ENCODE measurements around the gene SLC6A6. TPM values are rescaled to one million over a fixed set of nuclear protein-coding genes. Genes with fewer than 3 reads are reported as not detected.

SLC6A6 gene
- total RNA-seq, 1 donor from 2014 or later: 35.4 TPM

- intact Hi-C loops (cut with micrococcal nuclease): no loop called here
- peaks cover 95% of the 10 kb centered on the region for H3K4me1 ChIP-seq
- no peak overlapping the region for H3K4me3 ChIP-seq
- no peak for TF ChIP-seq CTCF (IDR thresholded peaks at IDR 0.05; ENCODE audit: borderline replicate concordance)
- H3K9me3 ChIP-seq (replicated peaks): no peaks in the 10 kb centered on the region
- H3K27me3 ChIP-seq (ENCODE audit: low read depth): peaks cover 18% of the 10 kb centered on the region
- no peak for DNase-seq
- no peaks in the 10 kb centered on the region for H3K36me3 ChIP-seq
- no peak overlapping the region for H3K27ac ChIP-seq (replicated peaks)
Observed at GRCh38 chr3:14429237-14429636, 26.8 kb downstream of the SLC6A6 start.

GRCh38 chr3:14429640-14430039, 27.2 kb downstream of the SLC6A6 start:
- Histone ChIP-seq H3K27ac (replicated peaks) (peak overlapping the region; percentile 83), H3K36me3 (no peaks in the 10 kb centered on the region), H3K4me3 (no peak overlapping the region), H3K9me3 (replicated peaks) (no peaks in the 10 kb centered on the region), H3K4me1 (peaks cover 95% of the 10 kb centered on the region), H3K27me3 (ENCODE audit: low read depth) (peaks cover 14% of the 10 kb centered on the region)
- intact Hi-C loops (cut with micrococcal nuclease): no loop called here
- TF ChIP-seq CTCF (IDR thresholded peaks at IDR 0.05; ENCODE audit: borderline replicate concordance): no peak
- DNase-seq: no peak

- no peak overlapping the region for H3K4me3 ChIP-seq
- intact Hi-C loops (cut with micrococcal nuclease): no loop called here
- no peak for DNase-seq
- peak overlapping the region; percentile 83 for H3K27ac ChIP-seq (replicated peaks)
- H3K27me3 ChIP-seq (ENCODE audit: low read depth): peaks cover 11% of the 10 kb centered on the region
- H3K4me1 ChIP-seq: peaks cover 95% of the 10 kb centered on the region
- no peak for TF ChIP-seq CTCF (IDR thresholded peaks at IDR 0.05; ENCODE audit: borderline replicate concordance)
- H3K9me3 ChIP-seq (replicated peaks): no peaks in the 10 kb centered on the region
- H3K36me3 ChIP-seq: no peaks in the 10 kb centered on the region
Observed at GRCh38 chr3:14430053-14430452, 27.6 kb downstream of the SLC6A6 start.

- H3K27ac ChIP-seq (replicated peaks): peak overlapping the region; percentile 83
- peaks cover 9% of the 10 kb centered on the region for H3K27me3 ChIP-seq (ENCODE audit: low read depth)
- H3K4me3 ChIP-seq: peak overlapping the region; percentile 4
- intact Hi-C loops (cut with micrococcal nuclease): no loop called here
- no peak for TF ChIP-seq CTCF (IDR thresholded peaks at IDR 0.05; ENCODE audit: borderline replicate concordance)
- H3K4me1 ChIP-seq: peaks cover 96% of the 10 kb centered on the region
- no peak for DNase-seq
- no peaks in the 10 kb centered on the region for H3K9me3 ChIP-seq (replicated peaks)
- H3K36me3 ChIP-seq: no peaks in the 10 kb centered on the region
Observed at GRCh38 chr3:14430706-14431451, 28.5 kb downstream of the SLC6A6 start.

- Histone ChIP-seq H3K27ac (replicated peaks) (peak overlapping the region; percentile 83), H3K4me1 (peaks cover 96% of the 10 kb centered on the region), H3K27me3 (ENCODE audit: low read depth) (peaks cover 5% of the 10 kb centered on the region), H3K36me3 (no peaks in the 10 kb centered on the region), H3K4me3 (peak overlapping the region; percentile 4), H3K9me3 (replicated peaks) (no peaks in the 10 kb centered on the region)
- intact Hi-C loops (cut with micrococcal nuclease): no loop called here
- no peak for TF ChIP-seq CTCF (IDR thresholded peaks at IDR 0.05; ENCODE audit: borderline replicate concordance)
- DNase-seq: no peak
Observed at GRCh38 chr3:14431452-14431916, 29.1 kb downstream of the SLC6A6 start.

All from left ventricle myocardium inferior (tissue), 1 donor.